ENCODE data around the gene APCDD1L. TPM values are rescaled to one million over a fixed set of nuclear protein-coding genes. Genes with fewer than 3 reads are reported as not detected.
"Not testable (repeated sequence)": the region's sequence is repeated elsewhere in the genome, so short reads cannot be mapped to it uniquely, and the experiment has no call there.

The APCDD1L gene
- total and polyA plus RNA-seq, 9 donors = 2.1 to 8.8 (median 5.1) TPM

DNA sequence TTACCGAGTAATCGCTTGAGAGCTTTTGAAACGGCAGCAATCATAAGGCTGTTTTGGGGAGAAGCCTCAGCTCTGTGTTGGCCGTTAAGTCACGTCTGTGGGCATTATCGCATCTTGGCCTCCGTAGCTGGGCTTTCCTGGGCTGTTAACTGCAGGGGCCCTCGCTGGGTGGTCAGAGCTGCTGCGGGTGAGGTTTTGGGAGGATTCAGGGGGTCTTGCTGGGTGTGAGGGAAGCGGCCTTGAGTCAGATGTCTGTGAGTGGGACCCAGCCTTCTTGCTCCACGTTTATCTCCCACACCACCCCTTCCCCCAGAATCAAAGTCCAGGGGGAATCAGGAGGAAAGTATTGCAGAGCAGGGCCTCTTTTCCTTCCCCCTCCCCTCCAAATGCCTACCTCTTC, 3.2 kb upstream of the APCDD1L start:
- Histone ChIP-seq H3K27me3 (ENCODE audit: control insufficient read depth, insufficient read depth, low read length) (peaks cover 33% of the 10 kb centered on the region), H3K36me3 (ENCODE audit: control insufficient read depth, insufficient read depth, low read length) (no peaks in the 10 kb centered on the region), H3K4me3 (ENCODE audit: low read length) (no peak overlapping the region), H3K9me3 (replicated peaks; ENCODE audit: control insufficient read depth, low read depth, low read length) (no peaks in the 10 kb centered on the region), H3K4me1 (ENCODE audit: control insufficient read depth, insufficient read depth, low read length) (peaks cover 22% of the 10 kb centered on the region), H3K27ac (ENCODE audit: low read length) (no peak overlapping the region)
- no peak for DNase-seq
- WGBS (ENCODE audit: insufficient coverage) = 57% methylated on average over 7 of the region's 11 CpGs

- H3K36me3 ChIP-seq (ENCODE audit: control insufficient read depth, insufficient read depth, low read length) = no peaks in the 10 kb centered on the region
- 4% methylated on average over 74 of the region's 74 CpGs for WGBS (ENCODE audit: insufficient coverage)
- H3K27me3 ChIP-seq (ENCODE audit: control insufficient read depth, insufficient read depth, low read length) = peaks cover 45% of the 10 kb centered on the region
- peaks cover 37% of the 10 kb centered on the region for H3K4me1 ChIP-seq (ENCODE audit: control insufficient read depth, insufficient read depth, low read length)
- H3K4me3 ChIP-seq (ENCODE audit: low read length) = peak overlapping the region; percentile 36
- peak; percentile 65 for DNase-seq
- no peak overlapping the region for H3K27ac ChIP-seq (ENCODE audit: low read length)
- no peaks in the 10 kb centered on the region for H3K9me3 ChIP-seq (replicated peaks; ENCODE audit: control insufficient read depth, low read depth, low read length)
These were observed 622 bp downstream of the APCDD1L start for GRCh38 chr20:58514321-58515232.

- DNase-seq = no peak
- Histone ChIP-seq H3K9me3 (replicated peaks; ENCODE audit: control insufficient read depth, low read depth, low read length) (no peaks in the 10 kb centered on the region), H3K27me3 (ENCODE audit: control insufficient read depth, insufficient read depth, low read length) (peaks cover 42% of the 10 kb centered on the region), H3K36me3 (ENCODE audit: control insufficient read depth, insufficient read depth, low read length) (no peaks in the 10 kb centered on the region), H3K4me3 (ENCODE audit: low read length) (peak overlapping the region; percentile 32), H3K27ac (ENCODE audit: low read length) (no peak overlapping the region), H3K4me1 (ENCODE audit: control insufficient read depth, insufficient read depth, low read length) (peaks cover 37% of the 10 kb centered on the region)
- WGBS (ENCODE audit: insufficient coverage) = 71% methylated on average over 19 of the region's 19 CpGs
These were observed 1.5 kb downstream of the APCDD1L start for GRCh38 chr20:58513580-58514285.

GRCh38 chr20:58512808-58513552, 2.2 kb downstream of the APCDD1L start:
- 67% methylated on average over 11 of the region's 17 CpGs for WGBS (ENCODE audit: insufficient coverage)
- no peak overlapping the region for H3K4me3 ChIP-seq (ENCODE audit: low read length)
- H3K27me3 ChIP-seq (ENCODE audit: control insufficient read depth, insufficient read depth, low read length) = peaks cover 39% of the 10 kb centered on the region
- H3K27ac ChIP-seq (ENCODE audit: low read length) = peak overlapping the region; percentile 29
- H3K9me3 ChIP-seq (replicated peaks; ENCODE audit: control insufficient read depth, low read depth, low read length) = no peaks in the 10 kb centered on the region
- peaks cover 37% of the 10 kb centered on the region for H3K4me1 ChIP-seq (ENCODE audit: control insufficient read depth, insufficient read depth, low read length)
- no peaks in the 10 kb centered on the region for H3K36me3 ChIP-seq (ENCODE audit: control insufficient read depth, insufficient read depth, low read length)
- peak; percentile 54 for DNase-seq

DNA sequence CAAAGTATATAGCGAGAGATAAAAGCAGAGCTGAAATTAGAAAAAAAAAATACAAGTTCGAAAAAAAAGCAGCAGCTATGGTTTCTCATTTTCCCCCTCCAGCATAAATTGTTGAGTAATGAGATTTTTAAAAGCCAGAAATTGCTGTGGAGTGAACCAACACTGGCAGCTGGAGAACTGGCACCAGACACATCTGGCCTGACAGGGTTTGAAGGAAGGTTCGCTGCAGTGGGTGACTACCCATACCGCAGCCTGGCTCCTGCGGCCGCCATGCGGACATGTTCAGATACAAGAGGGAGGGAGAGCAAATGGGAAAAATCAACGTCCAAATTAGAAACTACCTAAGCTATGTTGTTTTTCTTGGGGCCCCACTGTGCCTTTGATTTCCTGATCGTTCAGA, 3.3 kb downstream of the APCDD1L start:
- peaks cover 4% of the 10 kb centered on the region for H3K9me3 ChIP-seq (replicated peaks; ENCODE audit: control insufficient read depth, low read depth, low read length)
- H3K4me3 ChIP-seq (ENCODE audit: low read length) = no peak overlapping the region
- peaks cover 37% of the 10 kb centered on the region for H3K4me1 ChIP-seq (ENCODE audit: control insufficient read depth, insufficient read depth, low read length)
- peaks cover 39% of the 10 kb centered on the region for H3K27me3 ChIP-seq (ENCODE audit: control insufficient read depth, insufficient read depth, low read length)
- no peaks in the 10 kb centered on the region for H3K36me3 ChIP-seq (ENCODE audit: control insufficient read depth, insufficient read depth, low read length)
- WGBS (ENCODE audit: insufficient coverage) = 65% methylated on average over 2 of the region's 9 CpGs
- DNase-seq = peak; percentile 59
- H3K27ac ChIP-seq (ENCODE audit: low read length) = no peak overlapping the region

DNA sequence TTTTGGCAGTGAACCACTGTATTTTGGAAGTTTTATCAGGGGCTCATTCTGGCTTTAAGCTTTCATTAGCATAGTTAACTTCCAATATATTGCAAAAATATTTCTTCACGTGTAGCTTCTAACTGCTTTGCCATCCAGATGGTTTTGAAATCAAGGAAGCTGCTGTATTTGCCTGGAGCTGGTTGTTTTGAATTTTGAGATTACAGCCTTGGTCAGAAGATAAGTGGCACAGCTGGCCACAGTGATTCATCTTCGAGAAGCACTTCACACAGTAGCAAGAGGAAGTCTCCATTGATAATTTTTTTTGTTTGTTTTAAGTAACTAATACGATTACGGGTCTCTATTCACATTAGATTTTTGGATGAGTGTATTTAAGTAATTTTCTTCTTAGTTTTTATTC, 3.8 kb downstream of the APCDD1L start:
- H3K27me3 ChIP-seq (ENCODE audit: control insufficient read depth, insufficient read depth, low read length) = peaks cover 38% of the 10 kb centered on the region
- H3K4me3 ChIP-seq (ENCODE audit: low read length) = no peak overlapping the region
- H3K9me3 ChIP-seq (replicated peaks; ENCODE audit: control insufficient read depth, low read depth, low read length) = peaks cover 8% of the 10 kb centered on the region
- DNase-seq = peak; percentile 60
- WGBS (ENCODE audit: insufficient coverage) = no CpG with 5 or more reads among the region's 4 CpGs
- peaks cover 37% of the 10 kb centered on the region for H3K4me1 ChIP-seq (ENCODE audit: control insufficient read depth, insufficient read depth, low read length)
- H3K27ac ChIP-seq (ENCODE audit: low read length) = peak overlapping the region; percentile 35
- no peaks in the 10 kb centered on the region for H3K36me3 ChIP-seq (ENCODE audit: control insufficient read depth, insufficient read depth, low read length)

GRCh38 chr20:58510921-58511320, 4.3 kb downstream of the APCDD1L start:
- peaks cover 34% of the 10 kb centered on the region for H3K27me3 ChIP-seq (ENCODE audit: control insufficient read depth, insufficient read depth, low read length)
- peaks cover 13% of the 10 kb centered on the region for H3K9me3 ChIP-seq (replicated peaks; ENCODE audit: control insufficient read depth, low read depth, low read length)
- DNase-seq = no peak
- 84% methylated on average over 2 of the region's 2 CpGs for WGBS (ENCODE audit: insufficient coverage)
- H3K36me3 ChIP-seq (ENCODE audit: control insufficient read depth, insufficient read depth, low read length) = no peaks in the 10 kb centered on the region
- peak overlapping the region; percentile 35 for H3K27ac ChIP-seq (ENCODE audit: low read length)
- peaks cover 37% of the 10 kb centered on the region for H3K4me1 ChIP-seq (ENCODE audit: control insufficient read depth, insufficient read depth, low read length)
- no peak overlapping the region for H3K4me3 ChIP-seq (ENCODE audit: low read length)

- DNase-seq = no peak
- Histone ChIP-seq H3K4me1 (ENCODE audit: control insufficient read depth, insufficient read depth, low read length) (peaks cover 26% of the 10 kb centered on the region), H3K4me3 (ENCODE audit: low read length) (no peak overlapping the region), H3K36me3 (ENCODE audit: control insufficient read depth, insufficient read depth, low read length) (no peaks in the 10 kb centered on the region), H3K9me3 (replicated peaks; ENCODE audit: control insufficient read depth, low read depth, low read length) (peaks cover 31% of the 10 kb centered on the region), H3K27ac (ENCODE audit: low read length) (no peak overlapping the region), H3K27me3 (ENCODE audit: control insufficient read depth, insufficient read depth, low read length) (peaks cover 17% of the 10 kb centered on the region)
- WGBS (ENCODE audit: insufficient coverage) = 91% methylated on average over 16 of the region's 17 CpGs
These were observed 6.3 kb downstream of the APCDD1L start for GRCh38 chr20:58508762-58509395.

GRCh38 chr20:58506999-58507398, 8.2 kb downstream of the APCDD1L start:
- H3K9me3 ChIP-seq (replicated peaks; ENCODE audit: control insufficient read depth, low read depth, low read length) = peaks cover 36% of the 10 kb centered on the region
- not testable (repeated sequence) for DNase-seq; H3K27me3 ChIP-seq (ENCODE audit: control insufficient read depth, insufficient read depth, low read length); H3K4me1 ChIP-seq (ENCODE audit: control insufficient read depth, insufficient read depth, low read length); H3K36me3 ChIP-seq (ENCODE audit: control insufficient read depth, insufficient read depth, low read length); H3K4me3 ChIP-seq (ENCODE audit: low read length); H3K27ac ChIP-seq (ENCODE audit: low read length)
- WGBS (ENCODE audit: insufficient coverage) = no CpG with 5 or more reads among the region's 3 CpGs

All from muscle of leg (tissue), 11 donors.